ENCODE measurements around the gene DBNDD1.
"Not testable (repeated sequence)": the region's sequence is repeated elsewhere in the genome, so short reads cannot be mapped to it uniquely, and the experiment has no call there.

GRCh38 chr16:90056521-90056920, 37.3 kb upstream of the DBNDD1 start:
- not testable (repeated sequence) for TF ChIP-seq BHLHE40 (IDR thresholded peaks at IDR 0.05; ENCODE audit: borderline replicate concordance in 1 of 2, low read depth in 2 of 2, low read length in 1 of 2); FOXM1 (IDR thresholded peaks at IDR 0.05; ENCODE audit: low read depth, low read length); ZNF274 (IDR thresholded peaks at IDR 0.05; ENCODE audit: insufficient read depth, insufficient read length); NFYA (IDR thresholded peaks at IDR 0.05; ENCODE audit: borderline replicate concordance, low read depth, low read length); BRCA1 (IDR thresholded peaks at IDR 0.05; ENCODE audit: low read depth, low read length); TARDBP (IDR thresholded peaks at IDR 0.05; ENCODE audit: borderline replicate concordance); EP300 (IDR thresholded peaks at IDR 0.05; ENCODE audit: borderline replicate concordance in 1 of 2, control insufficient read depth in 1 of 2, low read depth in 2 of 2, low read length in 2 of 2); CTCF (IDR thresholded peaks at IDR 0.05 in 2 of 3, conservative IDR thresholded peaks at IDR 0.05 in 1 of 3; ENCODE audit: control insufficient read depth in 2 of 3, extremely low read depth in 1 of 3, insufficient read depth in 1 of 3, low read depth in 3 of 3, low read length in 3 of 3); ZBTB40 (IDR thresholded peaks at IDR 0.05; ENCODE audit: borderline replicate concordance); POLR2AphosphoS5 (IDR thresholded peaks at IDR 0.05; ENCODE audit: low read length); IRF3 (IDR thresholded peaks at IDR 0.05); ZNF24 (IDR thresholded peaks at IDR 0.05); CEBPB (IDR thresholded peaks at IDR 0.05; ENCODE audit: borderline replicate concordance in 1 of 2, low read depth in 2 of 2, low read length in 2 of 2)
- TF ChIP-seq, protein P1, sequence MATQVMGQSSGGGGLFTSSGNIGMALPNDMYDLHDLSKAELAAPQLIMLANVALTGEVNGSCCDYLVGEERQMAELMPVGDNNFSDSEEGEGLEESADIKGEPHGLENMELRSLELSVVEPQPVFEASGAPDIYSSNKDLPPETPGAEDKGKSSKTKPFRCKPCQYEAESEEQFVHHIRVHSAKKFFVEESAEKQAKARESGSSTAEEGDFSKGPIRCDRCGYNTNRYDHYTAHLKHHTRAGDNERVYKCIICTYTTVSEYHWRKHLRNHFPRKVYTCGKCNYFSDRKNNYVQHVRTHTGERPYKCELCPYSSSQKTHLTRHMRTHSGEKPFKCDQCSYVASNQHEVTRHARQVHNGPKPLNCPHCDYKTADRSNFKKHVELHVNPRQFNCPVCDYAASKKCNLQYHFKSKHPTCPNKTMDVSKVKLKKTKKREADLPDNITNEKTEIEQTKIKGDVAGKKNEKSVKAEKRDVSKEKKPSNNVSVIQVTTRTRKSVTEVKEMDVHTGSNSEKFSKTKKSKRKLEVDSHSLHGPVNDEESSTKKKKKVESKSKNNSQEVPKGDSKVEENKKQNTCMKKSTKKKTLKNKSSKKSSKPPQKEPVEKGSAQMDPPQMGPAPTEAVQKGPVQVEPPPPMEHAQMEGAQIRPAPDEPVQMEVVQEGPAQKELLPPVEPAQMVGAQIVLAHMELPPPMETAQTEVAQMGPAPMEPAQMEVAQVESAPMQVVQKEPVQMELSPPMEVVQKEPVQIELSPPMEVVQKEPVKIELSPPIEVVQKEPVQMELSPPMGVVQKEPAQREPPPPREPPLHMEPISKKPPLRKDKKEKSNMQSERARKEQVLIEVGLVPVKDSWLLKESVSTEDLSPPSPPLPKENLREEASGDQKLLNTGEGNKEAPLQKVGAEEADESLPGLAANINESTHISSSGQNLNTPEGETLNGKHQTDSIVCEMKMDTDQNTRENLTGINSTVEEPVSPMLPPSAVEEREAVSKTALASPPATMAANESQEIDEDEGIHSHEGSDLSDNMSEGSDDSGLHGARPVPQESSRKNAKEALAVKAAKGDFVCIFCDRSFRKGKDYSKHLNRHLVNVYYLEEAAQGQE (IDR thresholded peaks at IDR 0.05; ENCODE audit: low read depth, low read length), result not testable (repeated sequence)
